H1 (cell line): Measurements from ENCODE around the gene GALNT6. TPM values are rescaled to one million over a fixed set of nuclear protein-coding genes. Genes with fewer than 3 reads are reported as not detected.

Experiments
- ASH2L ChIP-seq: fragments of 200-600, 300-600 bp; sonication (generic); IDR thresholded peaks from one replicate; pipeline ENCODE4 v1.7.1; 2017; ENCODE audit warnings: low read length
- NANOG ChIP-seq: IDR thresholded peaks from 2 replicates; pipeline ENCODE4 v1.6.1; 2011; ENCODE audit warnings: low read length, low read depth, mild to moderate bottlenecking, inconsistent platforms; ENCODE audit not compliant: insufficient read depth, poor library complexity, severe bottlenecking
- RXRA ChIP-seq: IDR thresholded peaks from 2 replicates; pipeline ENCODE4 v1.6.1; 2011; ENCODE audit warnings: low read depth, mild to moderate bottlenecking, low read length, moderate library complexity; ENCODE audit not compliant: insufficient read depth
- TEAD4 ChIP-seq: IDR thresholded peaks from 2 replicates; pipeline ENCODE4 v1.6.1; 2012; ENCODE audit warnings: low read depth, low read length, inconsistent platforms, mixed read lengths
- polyA plus RNA-seq, 7 experiments: library from polyadenylated mRNA; depleted of rRNA in 3 of 7; stranded (reverse) in 5 of 7; unstranded in 2 of 7; fragments of >200 nt in 5 of 7; fragments of 200-250 nt in 2 of 7; gene quantifications; 1 replicate in 5 of 7; 2 replicates in 1 of 7; 4 replicates in 1 of 7; pipeline versions ENCODE4 v1.2.1 to v1.2.3, GENCODE V29; 2011 to 2013; ENCODE audit warnings: missing spikeins in 2 of 7, mixed read lengths in 2 of 7
- total RNA-seq: library from RNA; stranded (reverse); fragmentation: NEBNext Ultra II Directional; extraction: Animal tissue kit (Norgen Biotek cat#: 25700); gene quantifications from 2 replicates; pipeline ENCODE4 v1.2.1, GENCODE V29; 2021

The GALNT6 gene
- total and polyA plus RNA-seq, 2 of the 8 experiments (the other 6 are each of a cell fraction or from before 2014, with no cell fraction given): 5.8 to 10.7 TPM

DNA sequence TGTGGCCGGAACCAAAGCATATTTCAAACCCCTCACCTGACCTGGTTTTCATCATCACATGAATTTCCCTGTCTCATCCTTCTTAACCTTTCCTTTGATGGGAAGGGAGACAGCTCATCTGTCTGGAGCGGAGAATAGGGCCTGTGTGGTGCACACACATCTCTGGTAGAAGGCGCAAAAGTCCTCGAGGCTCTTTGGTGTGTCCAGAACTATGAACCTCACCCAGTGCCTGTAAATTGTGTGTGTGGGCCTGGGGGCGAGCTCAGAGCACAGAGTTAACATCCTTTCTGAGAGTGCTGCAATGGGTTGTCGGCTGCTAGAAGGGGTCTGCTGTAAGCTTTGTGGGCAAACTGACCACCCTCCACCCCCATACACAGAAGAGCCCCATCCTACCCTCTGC, 749 bp downstream of the GALNT6 start (continued):
- TF ChIP-seq ASH2L (no peak), TEAD4 (no peak), RXRA (no peak), NANOG (no peak)
